Left ventricle myocardium inferior (tissue), 1 donor: ENCODE measurements around the gene ANKRD34A. TPM values are rescaled to one million over a fixed set of nuclear protein-coding genes. Genes with fewer than 3 reads are reported as not detected.

Experiments
- DNase-seq: peaks from one replicate; pipeline ENCODE4 v3.0.0-alpha.2; 2020
- H3K27ac ChIP-seq: fragments of 200-600 bp; replicated peaks from 2 replicates; pipeline ENCODE4 v1.8.0; 2021
- H3K27me3 ChIP-seq: fragments of 200-600 bp; 2 replicates; pipeline ENCODE4 v1.8.0; 2021; ENCODE audit warnings: low read depth
- H3K36me3 ChIP-seq: fragments of 200-600 bp; 2 replicates; pipeline ENCODE4 v1.8.0; 2021
- H3K4me1 ChIP-seq: fragments of 200-600 bp; 2 replicates; pipeline ENCODE4 v1.8.0; 2021
- H3K4me3 ChIP-seq: fragments of 200-600 bp; 2 replicates; pipeline ENCODE4 v1.8.0; 2021; ENCODE audit warnings: mild to moderate bottlenecking, moderate library complexity
- H3K9me3 ChIP-seq: fragments of 200-600 bp; replicated peaks from 2 replicates; pipeline ENCODE4 v1.8.0; 2021
- intact Hi-C: fragments of 100-400 bp; cut with micrococcal nuclease; formaldehyde crosslinking; loops from one replicate; pipeline ENCODE4 v1.11.0; 2022
- total RNA-seq: library from RNA; stranded (reverse); fragmentation: NEBNext Ultra II Directional; extraction: Animal tissue kit (Norgen Biotek cat#: 25700); gene quantifications from one replicate; pipeline ENCODE4 v1.2.1, GENCODE V29; 2021
- TF ChIP-seq, protein P1 (sequence below): fragments of 200-600 bp; IDR thresholded peaks from 2 replicates; pipeline ENCODE4 v1.8.0; 2021; ENCODE audit warnings: antibody characterized with exemption, mild to moderate bottlenecking, borderline replicate concordance
- donor health status: DM: no; HTN: yes; CAD: no; lungs with severe emphysema.

Gene ANKRD34A
- total RNA-seq, 1 donor from 2014 or later, result 0.66 TPM

DNA sequence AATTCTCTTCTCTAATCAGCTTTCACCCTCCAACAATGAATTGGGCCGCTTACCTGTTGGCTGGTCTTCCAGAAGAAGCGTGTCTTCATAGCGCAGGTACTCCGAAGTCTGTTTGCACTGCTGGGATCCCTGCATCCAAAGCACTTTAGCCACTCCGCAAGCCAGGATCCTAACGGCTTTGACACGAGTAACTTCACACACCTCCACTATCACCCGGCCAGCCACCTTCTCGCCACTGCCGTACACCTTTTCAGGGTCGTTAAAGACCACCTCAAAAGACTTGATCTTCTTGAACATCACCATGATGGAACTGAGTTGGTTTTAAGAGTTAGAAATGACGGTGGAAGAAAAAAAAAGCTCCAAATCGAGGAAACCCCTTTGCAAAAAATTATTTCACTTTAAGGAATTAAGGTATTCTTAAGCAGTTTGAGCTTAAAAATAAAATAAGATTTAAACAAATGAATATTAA, 31.6 kb upstream of the ANKRD34A start:
- H3K27ac ChIP-seq, result peak overlapping the region; percentile 99
- DNase-seq, result no peak
- intact Hi-C loops, result no loop called here
- peak overlapping the region; percentile 86 for H3K4me3 ChIP-seq
- TF ChIP-seq, protein P1, sequence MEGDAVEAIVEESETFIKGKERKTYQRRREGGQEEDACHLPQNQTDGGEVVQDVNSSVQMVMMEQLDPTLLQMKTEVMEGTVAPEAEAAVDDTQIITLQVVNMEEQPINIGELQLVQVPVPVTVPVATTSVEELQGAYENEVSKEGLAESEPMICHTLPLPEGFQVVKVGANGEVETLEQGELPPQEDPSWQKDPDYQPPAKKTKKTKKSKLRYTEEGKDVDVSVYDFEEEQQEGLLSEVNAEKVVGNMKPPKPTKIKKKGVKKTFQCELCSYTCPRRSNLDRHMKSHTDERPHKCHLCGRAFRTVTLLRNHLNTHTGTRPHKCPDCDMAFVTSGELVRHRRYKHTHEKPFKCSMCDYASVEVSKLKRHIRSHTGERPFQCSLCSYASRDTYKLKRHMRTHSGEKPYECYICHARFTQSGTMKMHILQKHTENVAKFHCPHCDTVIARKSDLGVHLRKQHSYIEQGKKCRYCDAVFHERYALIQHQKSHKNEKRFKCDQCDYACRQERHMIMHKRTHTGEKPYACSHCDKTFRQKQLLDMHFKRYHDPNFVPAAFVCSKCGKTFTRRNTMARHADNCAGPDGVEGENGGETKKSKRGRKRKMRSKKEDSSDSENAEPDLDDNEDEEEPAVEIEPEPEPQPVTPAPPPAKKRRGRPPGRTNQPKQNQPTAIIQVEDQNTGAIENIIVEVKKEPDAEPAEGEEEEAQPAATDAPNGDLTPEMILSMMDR, result no peak
- H3K36me3 ChIP-seq, result peaks cover 40% of the 10 kb centered on the region
- no peaks in the 10 kb centered on the region for H3K9me3 ChIP-seq
- H3K27me3 ChIP-seq, result no peaks in the 10 kb centered on the region
- peaks cover 90% of the 10 kb centered on the region for H3K4me1 ChIP-seq

GRCh38 chr1:145995148-145995881, 30.9 kb upstream of the ANKRD34A start:
- H3K36me3 ChIP-seq, result peaks cover 40% of the 10 kb centered on the region
- peak overlapping the region; percentile 99 for H3K27ac ChIP-seq
- peaks cover 91% of the 10 kb centered on the region for H3K4me1 ChIP-seq
- intact Hi-C loops, result no loop called here
- TF ChIP-seq, protein P1, result no peak
- DNase-seq, result no peak
- no peaks in the 10 kb centered on the region for H3K9me3 ChIP-seq
- H3K27me3 ChIP-seq, result no peaks in the 10 kb centered on the region
- H3K4me3 ChIP-seq, result peak overlapping the region; percentile 86

DNA sequence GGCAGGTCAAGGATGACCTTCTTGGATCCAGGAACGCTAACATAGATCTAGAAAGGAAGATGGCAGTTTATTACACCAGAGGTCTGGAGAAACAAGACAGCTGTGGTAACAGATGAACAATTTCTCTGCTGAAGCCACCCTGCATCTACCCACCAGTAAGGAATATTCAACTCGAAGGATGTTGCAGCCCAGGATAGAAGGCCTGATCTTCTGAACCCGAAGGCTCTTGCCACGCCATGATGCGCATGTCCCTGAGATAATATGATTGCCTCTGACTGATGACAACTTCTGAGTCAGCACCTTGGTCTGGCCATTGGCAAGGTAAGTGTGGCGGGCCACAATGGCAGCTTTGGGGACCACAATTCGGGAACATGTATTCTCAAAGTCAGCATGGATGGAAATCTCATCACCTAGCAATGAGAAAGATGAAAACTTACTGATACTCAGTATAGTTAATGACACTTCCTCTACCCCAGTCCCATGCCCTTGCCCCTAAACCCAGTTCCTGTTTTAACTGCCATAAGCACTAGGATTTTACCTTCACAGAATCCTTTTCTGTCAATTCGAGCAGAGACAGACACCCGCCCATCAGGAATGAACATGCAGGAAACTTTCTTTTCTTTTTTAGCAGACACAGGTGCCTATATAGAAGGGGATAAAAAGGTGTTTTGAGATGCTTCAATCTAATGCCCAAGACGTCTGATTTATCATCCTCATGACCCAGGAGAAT, 30.2 kb upstream of the ANKRD34A start:
- H3K4me1 ChIP-seq, result peaks cover 86% of the 10 kb centered on the region
- intact Hi-C loops, result no loop called here

DNA sequence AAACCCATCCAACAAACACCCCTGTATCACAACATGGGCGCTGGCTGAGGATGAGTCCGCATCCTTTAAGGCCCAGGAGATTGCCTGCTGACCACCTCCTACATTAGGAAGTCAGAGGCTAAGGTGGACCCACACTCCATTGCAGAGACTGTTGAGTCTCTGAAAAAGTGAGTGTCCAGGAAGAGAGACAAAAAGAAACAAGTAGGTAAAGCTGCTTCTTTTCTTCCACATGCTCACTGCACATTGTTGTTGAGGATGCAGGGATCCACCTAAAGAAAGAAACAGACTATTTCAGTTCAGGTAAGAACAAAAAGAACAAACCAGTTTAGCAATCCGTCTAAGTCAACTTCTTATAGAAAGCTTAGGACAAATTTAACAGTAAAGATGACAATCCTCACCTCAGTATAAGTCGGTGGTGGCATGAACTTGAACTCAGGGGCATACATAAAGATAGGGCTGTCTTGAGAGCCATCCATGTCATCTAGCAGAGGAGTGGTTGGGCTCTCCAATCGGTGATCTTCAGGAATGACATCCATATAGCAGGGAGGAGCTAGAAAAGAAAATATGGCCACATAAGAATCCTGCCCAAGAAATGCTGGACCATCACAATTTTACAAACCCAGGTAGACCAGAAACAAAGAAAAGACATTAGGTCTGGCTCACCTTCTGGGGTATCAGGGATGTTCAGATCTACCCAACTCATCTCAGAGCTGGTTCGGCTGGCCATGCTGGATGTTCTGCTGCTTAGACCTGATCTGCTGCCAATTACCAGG, 29.4 kb upstream of the ANKRD34A start:
- intact Hi-C loops, result no loop called here
- TF ChIP-seq, protein P1, result peak; percentile 15
- peaks cover 40% of the 10 kb centered on the region for H3K36me3 ChIP-seq
- H3K4me3 ChIP-seq, result peak overlapping the region; percentile 86
- H3K27me3 ChIP-seq, result no peaks in the 10 kb centered on the region
- H3K9me3 ChIP-seq, result no peaks in the 10 kb centered on the region
- DNase-seq, result no peak
- peaks cover 78% of the 10 kb centered on the region for H3K4me1 ChIP-seq
- H3K27ac ChIP-seq, result peak overlapping the region; percentile 99

More for the DNA sequence above, 30.2 kb upstream of the ANKRD34A start:
- Histone ChIP-seq H3K36me3 (peaks cover 40% of the 10 kb centered on the region), H3K27me3 (no peaks in the 10 kb centered on the region), H3K27ac (peak overlapping the region; percentile 99), H3K9me3 (no peaks in the 10 kb centered on the region), H3K4me3 (peak overlapping the region; percentile 86)
- no peak for DNase-seq
- TF ChIP-seq, protein P1, result no peak

- intact Hi-C loops, result no loop called here
- peak overlapping the region; percentile 99 for H3K27ac ChIP-seq
- H3K4me1 ChIP-seq, result peaks cover 76% of the 10 kb centered on the region
- H3K36me3 ChIP-seq, result peaks cover 40% of the 10 kb centered on the region
- DNase-seq, result no peak
- H3K27me3 ChIP-seq, result no peaks in the 10 kb centered on the region
- H3K9me3 ChIP-seq, result no peaks in the 10 kb centered on the region
- H3K4me3 ChIP-seq, result peak overlapping the region; percentile 86
- TF ChIP-seq, protein P1, result no peak
Measured at GRCh38 chr1:145992958-145993617, 28.7 kb upstream of the ANKRD34A start.
